ENCODE data around the gene METTL17. TPM values are rescaled to one million over a fixed set of nuclear protein-coding genes. Genes with fewer than 3 reads are reported as not detected.
A peak's percentile ranks its signal among the peaks of the same experiment; 100 is the strongest.
"Not testable (repeated sequence)": the region's sequence is repeated elsewhere in the genome, so short reads cannot be mapped to it uniquely, and the experiment has no call there.

The METTL17 gene
- total RNA-seq, 1 donor = 34.5 TPM

DNA sequence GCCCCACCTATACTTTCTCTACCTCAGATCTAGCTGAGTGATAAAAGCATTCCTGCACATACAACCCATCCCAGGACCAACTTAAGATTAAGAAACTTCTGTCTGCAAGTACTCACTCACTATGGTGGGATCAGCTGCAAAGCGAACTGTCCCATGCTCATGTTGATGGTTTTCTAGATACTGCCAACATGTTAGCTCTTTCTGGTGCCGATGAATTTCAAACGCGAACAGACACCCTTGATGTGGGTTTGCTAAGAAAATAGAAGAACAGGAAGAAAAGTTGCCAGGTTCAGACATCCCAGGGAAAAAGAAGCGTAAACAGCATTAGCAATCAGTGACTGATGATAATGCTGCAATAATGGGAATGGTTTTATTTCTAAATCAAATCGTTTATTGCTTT lies 7.8 kb downstream of the METTL17 start:
- TF ChIP-seq CTCF (IDR thresholded peaks at IDR 0.05; ENCODE audit: insufficient read depth, low read depth, low read length) = no peak
- H3K4me3 ChIP-seq (ENCODE audit: low read depth, low read length) = no peak overlapping the region
- no peak for DNase-seq (ENCODE audit: low read depth)

DNA sequence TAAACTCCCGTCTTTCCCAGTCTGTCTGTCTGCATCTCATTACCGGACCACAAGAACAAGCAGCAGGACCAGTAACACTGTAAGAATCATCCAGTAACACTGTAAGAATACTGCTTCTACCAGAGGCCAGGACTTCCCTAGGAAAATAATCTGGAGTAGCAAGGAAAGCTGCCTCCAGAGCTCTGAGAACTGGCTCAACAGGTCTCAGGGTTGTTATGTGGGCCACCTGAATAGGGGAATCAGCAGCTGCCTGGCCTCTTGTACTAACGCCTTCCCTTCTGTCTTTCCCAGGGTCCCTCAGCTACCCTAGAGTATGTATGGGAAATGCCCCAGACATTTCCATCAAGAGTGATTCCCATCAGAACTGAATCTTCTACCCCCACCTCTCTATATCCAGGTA lies 8.4 kb downstream of the METTL17 start:
- no peak for DNase-seq (ENCODE audit: low read depth)
- no peak for TF ChIP-seq CTCF (IDR thresholded peaks at IDR 0.05; ENCODE audit: insufficient read depth, low read depth, low read length)
- no peak overlapping the region for H3K4me3 ChIP-seq (ENCODE audit: low read depth, low read length)

DNA sequence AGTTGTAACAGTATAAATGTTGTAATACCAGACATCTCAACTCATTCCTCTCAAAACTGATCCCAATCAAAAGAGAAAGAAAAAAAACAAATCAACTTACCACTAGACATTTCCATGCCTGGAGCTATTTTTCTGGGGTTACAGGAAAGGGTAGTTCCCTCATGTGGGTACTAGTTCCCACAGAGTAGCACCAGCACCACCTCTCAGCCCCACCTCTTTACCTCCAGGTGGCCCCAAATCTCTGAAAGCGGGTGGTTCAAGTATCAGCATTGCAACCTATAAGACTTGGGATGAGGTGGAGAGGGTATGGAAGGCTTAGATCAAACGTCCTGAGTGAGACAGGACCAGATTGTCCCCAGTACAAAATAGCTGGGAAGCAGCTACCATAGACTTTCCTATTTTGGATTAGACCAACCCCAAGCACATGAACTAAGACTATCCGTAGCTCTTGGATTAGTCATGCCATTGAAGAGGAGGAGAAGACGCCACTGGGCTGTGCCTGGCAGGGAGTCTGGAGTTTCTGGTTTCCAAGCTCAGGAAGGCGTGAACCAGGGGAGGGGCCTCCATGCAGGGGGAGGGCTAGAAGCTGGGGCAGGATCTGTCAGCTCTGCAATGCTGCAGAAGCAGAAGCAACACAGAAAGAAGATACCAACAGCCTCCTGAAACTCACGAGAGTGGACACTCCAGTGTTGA lies 9.0 kb downstream of the METTL17 start, which contains the start of gene SLC39A2:
Gene SLC39A2 (plus strand): TSS at position 620 of the 693 bp plus-strand sequence. CDS start 154 bp downstream, outside the sequence.
- TF ChIP-seq CTCF (IDR thresholded peaks at IDR 0.05; ENCODE audit: insufficient read depth, low read depth, low read length) = no peak
- no peak within 1 kb of the TSS for H3K4me3 ChIP-seq (ENCODE audit: low read depth, low read length)
- peak; percentile 71 for DNase-seq (ENCODE audit: low read depth)

DNA sequence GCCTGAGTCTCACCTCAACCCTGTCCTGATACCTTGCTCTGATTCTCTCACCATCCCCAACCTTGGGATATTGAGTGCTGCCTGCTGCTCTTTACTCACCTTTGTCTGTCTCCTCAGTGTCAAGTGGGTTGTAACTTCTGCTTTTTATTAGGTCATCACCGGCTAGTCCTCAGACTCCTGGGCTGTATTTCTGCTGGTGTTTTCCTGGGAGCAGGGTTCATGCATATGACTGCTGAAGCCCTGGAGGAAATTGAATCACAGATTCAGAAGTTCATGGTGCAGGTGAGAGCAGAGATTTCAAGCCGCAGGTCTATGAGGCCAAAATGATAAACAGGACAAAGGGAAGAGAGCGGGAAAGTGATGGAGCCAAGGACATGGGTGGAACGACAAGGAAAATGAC lies 9.8 kb downstream of the METTL17 start:
- TF ChIP-seq CTCF (IDR thresholded peaks at IDR 0.05; ENCODE audit: insufficient read depth, low read depth, low read length) = no peak
- no peak overlapping the region for H3K4me3 ChIP-seq (ENCODE audit: low read depth, low read length)
- no peak for DNase-seq (ENCODE audit: low read depth)

DNA sequence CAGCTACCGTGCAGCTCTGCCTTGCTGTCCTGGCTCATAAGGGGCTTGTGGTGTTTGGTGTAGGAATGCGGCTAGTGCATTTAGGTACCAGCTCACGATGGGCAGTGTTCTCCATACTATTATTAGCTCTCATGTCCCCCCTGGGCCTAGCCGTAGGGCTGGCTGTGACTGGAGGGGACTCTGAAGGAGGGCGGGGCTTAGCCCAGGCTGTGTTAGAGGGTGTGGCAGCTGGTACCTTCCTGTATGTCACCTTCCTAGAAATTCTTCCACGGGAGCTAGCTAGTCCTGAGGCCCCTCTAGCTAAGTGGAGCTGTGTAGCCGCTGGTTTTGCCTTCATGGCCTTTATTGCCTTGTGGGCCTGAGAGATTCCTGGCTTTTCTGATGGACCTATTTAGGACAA lies 11.4 kb downstream of the METTL17 start:
- DNase-seq (ENCODE audit: low read depth) = no peak
- H3K4me3 ChIP-seq (ENCODE audit: low read depth, low read length) = no peak overlapping the region
- no peak for TF ChIP-seq CTCF (IDR thresholded peaks at IDR 0.05; ENCODE audit: insufficient read depth, low read depth, low read length)

GRCh38 chr14:21003788-21004346 lies 14.1 kb downstream of the METTL17 start:
- H3K4me3 ChIP-seq (ENCODE audit: low read depth, low read length) = no peak overlapping the region
- DNase-seq (ENCODE audit: low read depth) = no peak
- TF ChIP-seq CTCF (IDR thresholded peaks at IDR 0.05; ENCODE audit: insufficient read depth, low read depth, low read length) = no peak

DNA sequence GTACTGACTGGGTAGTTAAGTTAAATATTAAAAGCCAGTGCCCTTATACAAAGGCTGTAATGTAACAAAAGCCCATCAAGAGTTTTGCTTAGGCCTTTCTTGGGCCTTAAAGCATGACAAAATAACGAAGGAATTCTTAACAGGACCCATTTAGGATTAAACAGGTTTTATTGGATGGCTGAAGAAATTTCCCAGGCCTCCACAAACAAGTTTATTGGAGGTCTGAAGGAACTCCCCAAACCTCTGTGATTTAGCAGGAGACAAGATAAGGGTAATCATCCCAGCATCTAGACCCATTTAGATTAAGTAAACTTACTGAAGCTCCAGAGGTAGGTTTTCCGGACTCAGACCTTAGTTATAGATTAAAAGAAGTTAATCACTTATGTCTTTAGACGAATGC lies 19.9 kb downstream of the METTL17 start:
- not testable (repeated sequence) for H3K4me3 ChIP-seq (ENCODE audit: low read depth, low read length)
- peak; percentile 49 for DNase-seq (ENCODE audit: low read depth)

All from fibroblast of villous mesenchyme (primary cell).